ENCODE measurements around the gene MXRA7. TPM values are rescaled to one million over a fixed set of nuclear protein-coding genes. Genes with fewer than 3 reads are reported as not detected.

Gene MXRA7
- total and polyA plus RNA-seq, 4 donors, result 4.8 to 22.1 (median 11.3) TPM

DNA sequence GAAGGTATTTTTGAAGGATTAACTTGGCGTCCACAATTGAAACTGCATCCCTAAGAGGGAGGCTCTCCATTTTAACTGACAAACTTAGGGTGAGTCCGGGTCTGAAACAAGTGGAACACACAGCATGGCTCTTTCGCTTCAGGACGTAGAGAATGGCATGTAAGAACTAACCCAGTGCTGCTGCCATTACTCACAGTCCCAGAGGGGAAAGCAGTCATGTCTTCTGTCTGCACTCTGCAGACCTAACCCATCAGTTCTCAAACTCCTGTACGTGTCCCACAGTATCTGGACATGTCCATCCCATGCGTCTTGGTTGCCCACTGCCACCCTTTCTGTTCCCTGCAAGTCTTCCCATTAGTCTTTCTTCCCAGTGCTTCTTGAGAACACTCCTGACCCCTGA, 67.8 kb downstream of the MXRA7 start:
- TF ChIP-seq SP1 (IDR thresholded peaks at IDR 0.05) (no peak), EGR1 (IDR thresholded peaks at IDR 0.05; ENCODE audit: low read depth in 2 of 2) (no peak), HNF4A (conservative IDR thresholded peaks at IDR 0.05) (no peak), HNF4G (IDR thresholded peaks at IDR 0.05) (no peak), JUND (IDR thresholded peaks at IDR 0.05) (no peak), FOXA2 (IDR thresholded peaks at IDR 0.05) (no peak), RAD21 (IDR thresholded peaks at IDR 0.05) (no peak), NR2F2 (IDR thresholded peaks at IDR 0.05) (no peak), YY1 (IDR thresholded peaks at IDR 0.05) (no peak), RXRA (IDR thresholded peaks at IDR 0.05) (no peak), GABPA (IDR thresholded peaks at IDR 0.05 in 1 of 2, conservative IDR thresholded peaks at IDR 0.05 in 1 of 2) (no peak), TAF1 (conservative IDR thresholded peaks at IDR 0.05) (no peak), FOXA1 (IDR thresholded peaks at IDR 0.05) (no peak)
- TF ChIP-seq, protein P1, sequence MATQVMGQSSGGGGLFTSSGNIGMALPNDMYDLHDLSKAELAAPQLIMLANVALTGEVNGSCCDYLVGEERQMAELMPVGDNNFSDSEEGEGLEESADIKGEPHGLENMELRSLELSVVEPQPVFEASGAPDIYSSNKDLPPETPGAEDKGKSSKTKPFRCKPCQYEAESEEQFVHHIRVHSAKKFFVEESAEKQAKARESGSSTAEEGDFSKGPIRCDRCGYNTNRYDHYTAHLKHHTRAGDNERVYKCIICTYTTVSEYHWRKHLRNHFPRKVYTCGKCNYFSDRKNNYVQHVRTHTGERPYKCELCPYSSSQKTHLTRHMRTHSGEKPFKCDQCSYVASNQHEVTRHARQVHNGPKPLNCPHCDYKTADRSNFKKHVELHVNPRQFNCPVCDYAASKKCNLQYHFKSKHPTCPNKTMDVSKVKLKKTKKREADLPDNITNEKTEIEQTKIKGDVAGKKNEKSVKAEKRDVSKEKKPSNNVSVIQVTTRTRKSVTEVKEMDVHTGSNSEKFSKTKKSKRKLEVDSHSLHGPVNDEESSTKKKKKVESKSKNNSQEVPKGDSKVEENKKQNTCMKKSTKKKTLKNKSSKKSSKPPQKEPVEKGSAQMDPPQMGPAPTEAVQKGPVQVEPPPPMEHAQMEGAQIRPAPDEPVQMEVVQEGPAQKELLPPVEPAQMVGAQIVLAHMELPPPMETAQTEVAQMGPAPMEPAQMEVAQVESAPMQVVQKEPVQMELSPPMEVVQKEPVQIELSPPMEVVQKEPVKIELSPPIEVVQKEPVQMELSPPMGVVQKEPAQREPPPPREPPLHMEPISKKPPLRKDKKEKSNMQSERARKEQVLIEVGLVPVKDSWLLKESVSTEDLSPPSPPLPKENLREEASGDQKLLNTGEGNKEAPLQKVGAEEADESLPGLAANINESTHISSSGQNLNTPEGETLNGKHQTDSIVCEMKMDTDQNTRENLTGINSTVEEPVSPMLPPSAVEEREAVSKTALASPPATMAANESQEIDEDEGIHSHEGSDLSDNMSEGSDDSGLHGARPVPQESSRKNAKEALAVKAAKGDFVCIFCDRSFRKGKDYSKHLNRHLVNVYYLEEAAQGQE (IDR thresholded peaks at IDR 0.05), result no peak
- TF ChIP-seq, protein P2, sequence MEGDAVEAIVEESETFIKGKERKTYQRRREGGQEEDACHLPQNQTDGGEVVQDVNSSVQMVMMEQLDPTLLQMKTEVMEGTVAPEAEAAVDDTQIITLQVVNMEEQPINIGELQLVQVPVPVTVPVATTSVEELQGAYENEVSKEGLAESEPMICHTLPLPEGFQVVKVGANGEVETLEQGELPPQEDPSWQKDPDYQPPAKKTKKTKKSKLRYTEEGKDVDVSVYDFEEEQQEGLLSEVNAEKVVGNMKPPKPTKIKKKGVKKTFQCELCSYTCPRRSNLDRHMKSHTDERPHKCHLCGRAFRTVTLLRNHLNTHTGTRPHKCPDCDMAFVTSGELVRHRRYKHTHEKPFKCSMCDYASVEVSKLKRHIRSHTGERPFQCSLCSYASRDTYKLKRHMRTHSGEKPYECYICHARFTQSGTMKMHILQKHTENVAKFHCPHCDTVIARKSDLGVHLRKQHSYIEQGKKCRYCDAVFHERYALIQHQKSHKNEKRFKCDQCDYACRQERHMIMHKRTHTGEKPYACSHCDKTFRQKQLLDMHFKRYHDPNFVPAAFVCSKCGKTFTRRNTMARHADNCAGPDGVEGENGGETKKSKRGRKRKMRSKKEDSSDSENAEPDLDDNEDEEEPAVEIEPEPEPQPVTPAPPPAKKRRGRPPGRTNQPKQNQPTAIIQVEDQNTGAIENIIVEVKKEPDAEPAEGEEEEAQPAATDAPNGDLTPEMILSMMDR (IDR thresholded peaks at IDR 0.05; ENCODE audit: low read depth, low read length, missing input control), result no peak
- TF ChIP-seq, protein P3, sequence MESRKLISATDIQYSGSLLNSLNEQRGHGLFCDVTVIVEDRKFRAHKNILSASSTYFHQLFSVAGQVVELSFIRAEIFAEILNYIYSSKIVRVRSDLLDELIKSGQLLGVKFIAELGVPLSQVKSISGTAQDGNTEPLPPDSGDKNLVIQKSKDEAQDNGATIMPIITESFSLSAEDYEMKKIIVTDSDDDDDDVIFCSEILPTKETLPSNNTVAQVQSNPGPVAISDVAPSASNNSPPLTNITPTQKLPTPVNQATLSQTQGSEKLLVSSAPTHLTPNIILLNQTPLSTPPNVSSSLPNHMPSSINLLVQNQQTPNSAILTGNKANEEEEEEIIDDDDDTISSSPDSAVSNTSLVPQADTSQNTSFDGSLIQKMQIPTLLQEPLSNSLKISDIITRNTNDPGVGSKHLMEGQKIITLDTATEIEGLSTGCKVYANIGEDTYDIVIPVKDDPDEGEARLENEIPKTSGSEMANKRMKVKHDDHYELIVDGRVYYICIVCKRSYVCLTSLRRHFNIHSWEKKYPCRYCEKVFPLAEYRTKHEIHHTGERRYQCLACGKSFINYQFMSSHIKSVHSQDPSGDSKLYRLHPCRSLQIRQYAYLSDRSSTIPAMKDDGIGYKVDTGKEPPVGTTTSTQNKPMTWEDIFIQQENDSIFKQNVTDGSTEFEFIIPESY (IDR thresholded peaks at IDR 0.05), result no peak
- TF ChIP-seq, protein P4, sequence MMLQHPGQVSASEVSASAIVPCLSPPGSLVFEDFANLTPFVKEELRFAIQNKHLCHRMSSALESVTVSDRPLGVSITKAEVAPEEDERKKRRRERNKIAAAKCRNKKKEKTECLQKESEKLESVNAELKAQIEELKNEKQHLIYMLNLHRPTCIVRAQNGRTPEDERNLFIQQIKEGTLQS (IDR thresholded peaks at IDR 0.05), result no peak
- TF ChIP-seq, protein P5, sequence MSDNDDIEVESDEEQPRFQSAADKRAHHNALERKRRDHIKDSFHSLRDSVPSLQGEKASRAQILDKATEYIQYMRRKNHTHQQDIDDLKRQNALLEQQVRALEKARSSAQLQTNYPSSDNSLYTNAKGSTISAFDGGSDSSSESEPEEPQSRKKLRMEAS (IDR thresholded peaks at IDR 0.05), result no peak
- Histone ChIP-seq H3K36me3 (ENCODE audit: control insufficient read depth in 4 of 4, insufficient read depth in 3 of 4, low read depth in 1 of 4, low read length in 3 of 4) (no peaks in the 10 kb centered on the region), H3K9me3 (ENCODE audit: control insufficient read depth in 4 of 4, low read length in 3 of 4) (no peaks in the 10 kb centered on the region), H3K27me3 (ENCODE audit: control insufficient read depth in 4 of 4, insufficient read depth in 4 of 4, low read length in 3 of 4) (no peaks in the 10 kb centered on the region), H3K4me3 (ENCODE audit: low read depth in 1 of 3, low read length in 3 of 3) (no peak overlapping the region), H3K4me1 (ENCODE audit: control insufficient read depth in 4 of 4, insufficient read depth in 4 of 4, low read length in 3 of 4) (no peaks in the 10 kb centered on the region), H3K9ac (ENCODE audit: low read depth in 1 of 2, low read length in 2 of 2) (no peak overlapping the region), H3K27ac (ENCODE audit: low read depth in 1 of 2, low read length in 2 of 2) (no peak overlapping the region)
- 77% methylated on average over 6 of the region's 6 CpGs for WGBS
- DNase-seq (ENCODE audit: low spot score), result no peak

All from liver (tissue), 9 donors.